K562 treated with DMSO at 1 percent for 24 hours (cell line): ENCODE data around the gene CCDC12. TPM values are rescaled to one million over a fixed set of nuclear protein-coding genes. Genes with fewer than 3 reads are reported as not detected.

Experiments
- total RNA-seq: library from RNA; unstranded; fragments of 300-600 nt; gene quantifications from 2 replicates; pipeline ENCODE4 v1.2.3, GENCODE V29; 2022; ENCODE audit warnings: low read depth; ENCODE audit not compliant: insufficient read depth

Gene CCDC12
- 88.6 and 95.9 TPM in 2 replicates for total RNA-seq

DNA sequence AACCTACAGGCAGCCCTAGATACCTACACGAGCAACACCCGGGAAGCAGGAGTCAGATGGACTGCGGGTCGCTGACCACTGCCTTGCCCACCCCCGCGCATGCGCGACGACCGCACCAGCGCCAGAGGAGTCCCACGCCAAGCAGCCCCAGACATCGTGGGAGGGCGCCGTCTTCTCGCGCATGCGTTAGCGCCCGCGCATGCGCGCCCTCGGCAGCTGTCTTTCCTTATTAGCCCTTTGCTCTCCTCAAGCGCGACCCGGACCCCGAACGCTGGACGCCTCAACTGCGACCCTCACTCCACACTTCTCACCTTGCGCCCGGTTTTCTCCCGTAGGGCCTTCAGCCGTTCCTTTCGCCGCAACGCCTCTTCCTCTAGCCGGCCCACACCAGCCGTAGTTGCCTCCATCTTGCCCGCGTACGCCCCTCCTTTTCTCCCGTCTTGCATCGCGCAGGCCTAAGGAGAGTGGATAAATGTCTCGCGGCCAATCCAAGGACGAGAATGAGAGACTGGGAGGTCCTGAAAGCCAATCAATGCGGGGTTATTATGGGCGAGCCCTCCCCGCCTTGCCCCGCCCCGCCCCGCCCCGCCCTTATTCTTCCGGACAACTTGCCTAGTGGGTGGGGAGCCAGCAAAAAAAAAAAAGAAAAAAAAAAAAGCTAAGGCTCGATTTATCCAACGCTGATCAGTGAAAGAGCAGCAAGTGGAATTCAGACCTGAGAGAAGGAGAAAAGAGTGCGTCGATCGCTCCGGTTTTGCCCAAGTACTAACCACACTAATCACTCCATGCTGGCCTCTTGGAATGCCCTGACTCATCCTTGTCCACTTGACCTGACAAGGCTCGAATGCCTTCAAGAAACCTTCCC lies at the start of gene CCDC12:
Gene CCDC12 (minus strand): TSS at position 420 of the 865 bp plus-strand sequence. CDS start 13 bp downstream, at position 407.

GRCh38 chr3:46978985-46979944 lies 2.7 kb upstream of the CCDC12 start, which contains the start of gene NBEAL2:
Gene NBEAL2, plus strand, starts transcription at chr3:46979666. Its CDS starts 196 bp downstream, at chr3:46979862.

DNA sequence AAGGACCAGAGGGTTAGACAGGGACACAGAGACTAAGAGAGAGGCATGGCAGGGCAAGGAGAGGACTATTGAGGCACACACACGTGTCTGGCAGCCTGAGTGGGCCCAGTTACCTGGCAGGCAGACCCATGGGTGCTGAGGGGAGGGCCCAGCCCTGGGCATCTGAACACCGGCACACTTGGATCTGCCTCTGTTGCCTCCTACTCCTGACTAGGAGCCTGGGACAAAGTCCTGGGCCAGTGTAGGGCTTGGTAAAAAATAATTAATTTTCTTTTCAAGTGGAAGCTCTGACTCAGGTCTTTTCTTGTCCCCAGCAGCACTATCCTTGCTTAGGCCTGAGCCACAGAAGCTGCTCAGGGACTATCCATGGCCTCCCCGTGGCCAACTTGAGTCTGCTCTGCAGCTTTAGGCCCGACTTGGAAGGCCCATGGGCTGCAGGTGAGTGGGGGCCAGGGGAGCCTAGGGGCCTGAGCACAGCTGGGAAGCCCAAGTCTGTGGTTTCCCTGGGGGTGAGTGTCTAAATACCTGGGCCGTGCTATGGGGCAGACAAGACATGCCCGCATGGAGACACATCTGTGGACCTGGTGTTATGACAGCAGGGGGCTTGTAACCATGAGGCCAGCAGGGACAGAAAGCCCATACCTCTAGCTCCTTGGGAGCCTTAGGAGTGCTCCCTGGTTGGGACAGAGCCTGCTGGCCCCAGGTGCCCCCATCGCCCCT lies 99.0 kb downstream of the CCDC12 start, which contains the start of gene PTH1R:
Gene PTH1R (plus strand): TSS at position 316 of the 720 bp plus-strand sequence. CDS start 5,839 bp downstream, outside the sequence.

Other genes with a start within 250 kb of the CCDC12 start
- gene MYL3, start 113.3 kb downstream of the CCDC12 start, total RNA-seq = not detected in 2 replicates
- gene PTH1R, start 99.0 kb downstream of the CCDC12 start, total RNA-seq = not detected in 2 replicates
- 91.0 and 107 TPM in 2 replicates for gene NBEAL2, start 2.9 kb upstream of the CCDC12 start, total RNA-seq
- 18.0 and 21.2 TPM in 2 replicates for gene SETD2, start 187.4 kb upstream of the CCDC12 start, total RNA-seq